SHP77 treated with DMSO at 0.1 percent for 48 hours (cell line): ENCODE measurements around the gene TMEM150A.
"Not testable (repeated sequence)": the region's sequence is repeated elsewhere in the genome, so short reads cannot be mapped to it uniquely, and the experiment has no call there.

ENCODE experiments used
- DNase-seq: peaks from one replicate; lab custom pipeline; 2025; lab: John Stamatoyannopoulos, UW

The TMEM150A gene

GRCh38 chr2:85564144-85564563 is 38.3 kb downstream of the TMEM150A start:
- no peak for DNase-seq

- DNase-seq = peak; percentile 82
Measured at GRCh38 chr2:85561280-85562212, 41.0 kb downstream of the TMEM150A start, which contains the start of gene GGCX. TSS of gene GGCX (minus strand) at chr2:85561493. CDS start at chr2:85561428, 65 bp downstream.

- DNase-seq = no peak
Measured at GRCh38 chr2:85560812-85561279, 41.7 kb downstream of the TMEM150A start.

- DNase-seq = not testable (repeated sequence)
Measured at GRCh38 chr2:85560403-85560726, 42.1 kb downstream of the TMEM150A start.

GRCh38 chr2:85558160-85558559 is 44.3 kb downstream of the TMEM150A start:
- no peak for DNase-seq

GRCh38 chr2:85557130-85557529 is 45.4 kb downstream of the TMEM150A start:
- DNase-seq = no peak

- no peak for DNase-seq
Measured at GRCh38 chr2:85554980-85555612, 47.4 kb downstream of the TMEM150A start.

- no peak for DNase-seq
Measured at GRCh38 chr2:85553184-85553583, 49.3 kb downstream of the TMEM150A start.

- peak; percentile 20 for DNase-seq
Measured at GRCh38 chr2:85551698-85552678, 50.5 kb downstream of the TMEM150A start.

- no peak for DNase-seq
Measured at GRCh38 chr2:85550486-85550885, 52.0 kb downstream of the TMEM150A start.

GRCh38 chr2:85549826-85550225 is 52.7 kb downstream of the TMEM150A start:
- DNase-seq = no peak

GRCh38 chr2:85549095-85549494 is 53.4 kb downstream of the TMEM150A start:
- DNase-seq = no peak

- DNase-seq = no peak
Measured at GRCh38 chr2:85548608-85548900, 53.9 kb downstream of the TMEM150A start.
